PC-9 (cell line): Measurements from ENCODE around the gene PFKP. TPM values are rescaled to one million over a fixed set of nuclear protein-coding genes. Genes with fewer than 3 reads are reported as not detected.

Source experiments
- BruUV-seq: library from RNA; stranded (reverse); fragments of 400-500 nt; replicated peaks from 2 replicates; lab custom pipeline; 2021; lab: Mats Ljungman, UMichigan
- CTCF ChIA-PET: fragments of 300-600 bp; sonication (Branson Sonifier 250); formaldehyde crosslinking; loops from one replicate; lab custom pipeline; 2022; ENCODE audit warnings: antibody characterized with exemption; lab: Charles Lee
- POLR2A ChIA-PET: fragments of 300-600 bp; sonication (Branson Sonifier 250); formaldehyde crosslinking; loops from one replicate; lab custom pipeline; 2022; ENCODE audit warnings: antibody characterized with exemption; ENCODE audit not compliant: unreplicated experiment; lab: Charles Lee
- DNase-seq, 2 experiments: peaks; one replicate each; pipeline versions ENCODE4 v3.0.0 to v3.0.0-alpha.2; 2015 to 2022; ENCODE audit warnings: mixed read lengths in 1 of 2
- H2AFZ ChIP-seq: fragments of 200-600 bp; sonication (generic); 2 replicates; pipeline ENCODE4 v1.8.1; 2017; ENCODE audit warnings: antibody characterized with exemption
- H3F3A ChIP-seq: fragments of 200-600 bp; sonication (generic); 2 replicates; pipeline ENCODE4 v1.8.1; 2017; ENCODE audit warnings: antibody characterized with exemption, mild to moderate bottlenecking, low read depth; ENCODE audit not compliant: insufficient read depth
- H3K27ac ChIP-seq: fragments of 200-600 bp; sonication (generic); 2 replicates; pipeline ENCODE4 v1.6.1; 2016; ENCODE audit warnings: mixed run types
- H3K27me3 ChIP-seq: fragments of 200-600 bp; sonication (generic); 2 replicates; pipeline ENCODE4 v1.6.1; 2016; ENCODE audit warnings: low read depth, mixed run types; ENCODE audit not compliant: insufficient read depth
- H3K36me3 ChIP-seq: fragments of 200-600 bp; sonication (generic); 2 replicates; pipeline ENCODE4 v1.6.1; 2016; ENCODE audit warnings: low read depth, mixed run types
- H3K4me1 ChIP-seq: fragments of 200-600 bp; sonication (generic); replicated peaks from 2 replicates; pipeline ENCODE4 v1.6.1; 2016; ENCODE audit warnings: mixed run types; ENCODE audit not compliant: insufficient read depth
- H3K4me2 ChIP-seq: fragments of 200-600 bp; sonication (generic); 2 replicates; pipeline ENCODE4 v1.6.1; 2017; ENCODE audit warnings: mixed run types
- H3K4me3 ChIP-seq: fragments of 200-600 bp; sonication (generic); 2 replicates; pipeline ENCODE4 v1.6.1; 2016; ENCODE audit warnings: mixed run types
- H3K79me2 ChIP-seq: fragments of 200-600 bp; sonication (generic); 2 replicates; pipeline ENCODE4 v1.6.1; 2017; ENCODE audit warnings: low read depth, mixed run types
- H3K9me2 ChIP-seq: fragments of 200-600 bp; sonication (generic); 2 replicates; pipeline ENCODE4 v1.8.1; 2017; ENCODE audit warnings: mild to moderate bottlenecking; ENCODE audit not compliant: insufficient read depth
- H3K9me3 ChIP-seq: fragments of 200-600 bp; sonication (generic); 2 replicates; pipeline ENCODE4 v1.8.1; 2016; ENCODE audit warnings: low read depth; ENCODE audit not compliant: insufficient read depth
- H4K20me1 ChIP-seq: fragments of 200-600 bp; sonication (generic); 2 replicates; pipeline ENCODE4 v1.8.1; 2017; ENCODE audit not compliant: insufficient read depth
- CTCF ChIP-seq: fragments of 200-600 bp; sonication (generic); conservative IDR thresholded peaks from 2 replicates; pipeline ENCODE4 v1.6.1; 2017; ENCODE audit warnings: mixed run types, antibody characterized with exemption, mild to moderate bottlenecking, moderate library complexity
- EZH2 ChIP-seq: fragments of 200-600 bp; sonication (generic); IDR thresholded peaks from 2 replicates; pipeline ENCODE4 v1.8.0; 2017; ENCODE audit warnings: antibody characterized with exemption, low read depth
- intact Hi-C: fragments of 100-400 bp; cut with micrococcal nuclease; formaldehyde crosslinking; loops from one replicate; pipeline ENCODE4 v1.10.0; 2022; ENCODE audit not compliant: unreplicated experiment
- total RNA-seq: library from RNA; stranded (reverse); gene quantifications from 2 replicates; pipeline ENCODE4 v1.2.3, GENCODE V29; 2021

The PFKP gene
- total RNA-seq, 1 experiment from 2014 or later = 234 TPM

- no peak overlapping the region for H3K4me3 ChIP-seq
- H4K20me1 ChIP-seq = no peaks in the 10 kb centered on the region
- intact Hi-C loops = no loop called here
- ChIA-PET CTCF (no interaction called here), POLR2A (no interaction called here)
- no TSS peak for BruUV-seq
- no peaks in the 10 kb centered on the region for H3K9me3 ChIP-seq
- no peak overlapping the region for H3K27ac ChIP-seq
- no peak overlapping the region for H3K4me2 ChIP-seq
- no peak for DNase-seq
- H3K36me3 ChIP-seq = no peaks in the 10 kb centered on the region
- TF ChIP-seq CTCF (no peak), EZH2 (no peak)
- H3F3A ChIP-seq = peaks cover 7% of the 10 kb centered on the region; the same call in 1 of the 2 replicates
- no peaks in the 10 kb centered on the region for H3K27me3 ChIP-seq
- no peaks in the 10 kb centered on the region for H3K4me1 ChIP-seq
- no peaks in the 10 kb centered on the region for H3K79me2 ChIP-seq
- H3K9me2 ChIP-seq = no peaks in the 10 kb centered on the region
- H2AFZ ChIP-seq = no peak overlapping the region
These were observed 75.0 kb downstream of the PFKP start for GRCh38 chr10:3142146-3142875.

- H3K4me2 ChIP-seq = no peak overlapping the region
- no peaks in the 10 kb centered on the region for H3K79me2 ChIP-seq
- no peaks in the 10 kb centered on the region for H3K9me3 ChIP-seq
- ChIA-PET POLR2A (no interaction called here), CTCF (no interaction called here)
- H4K20me1 ChIP-seq = no peaks in the 10 kb centered on the region
- H3K9me2 ChIP-seq = no peaks in the 10 kb centered on the region
- intact Hi-C loops = no loop called here
- H3F3A ChIP-seq = peaks cover 7% of the 10 kb centered on the region; the same call in 1 of the 2 replicates
- DNase-seq = no peak
- no TSS peak for BruUV-seq
- no peak overlapping the region for H3K27ac ChIP-seq
- no peak overlapping the region for H2AFZ ChIP-seq
- H3K36me3 ChIP-seq = no peaks in the 10 kb centered on the region
- no peak for TF ChIP-seq CTCF
- no peak for TF ChIP-seq EZH2
- no peak overlapping the region for H3K4me3 ChIP-seq
- no peaks in the 10 kb centered on the region for H3K27me3 ChIP-seq
- no peaks in the 10 kb centered on the region for H3K4me1 ChIP-seq
These were observed 76.0 kb downstream of the PFKP start for GRCh38 chr10:3143366-3143765.

GRCh38 chr10:3143791-3144434, 76.6 kb downstream of the PFKP start:
- ChIA-PET CTCF (no interaction called here), POLR2A (no interaction called here)
- Histone ChIP-seq H3K36me3 (no peaks in the 10 kb centered on the region), H3F3A (peaks cover 3% of the 10 kb centered on the region; the same call in 1 of the 2 replicates), H2AFZ (no peak overlapping the region), H4K20me1 (no peaks in the 10 kb centered on the region), H3K27ac (no peak overlapping the region), H3K4me3 (no peak overlapping the region), H3K9me3 (no peaks in the 10 kb centered on the region), H3K27me3 (no peaks in the 10 kb centered on the region), H3K4me1 (no peaks in the 10 kb centered on the region), H3K79me2 (no peaks in the 10 kb centered on the region), H3K9me2 (no peaks in the 10 kb centered on the region), H3K4me2 (no peak overlapping the region)
- BruUV-seq = no TSS peak
- intact Hi-C loops = no loop called here
- DNase-seq = no peak
- no peak for TF ChIP-seq EZH2
- TF ChIP-seq CTCF = no peak
